Mesodermal cell (in vitro differentiated cells): Measurements from ENCODE around the gene CD9.

ENCODE experiments used
- H3K27ac ChIP-seq: 2 replicates; pipeline ENCODE4 v1.7.0; 2013; ENCODE audit warnings: mild to moderate bottlenecking, low read depth, low read length, moderate library complexity; ENCODE audit not compliant: severe bottlenecking
- H3K36me3 ChIP-seq: 2 replicates; pipeline ENCODE4 v1.7.1; 2013; ENCODE audit warnings: mild to moderate bottlenecking, low read length, moderate library complexity; ENCODE audit not compliant: control insufficient read depth, insufficient read depth
- H3K4me1 ChIP-seq: one replicate; pipeline ENCODE4 v1.7.1; 2013; ENCODE audit warnings: mild to moderate bottlenecking, low read length; ENCODE audit not compliant: insufficient read depth, control insufficient read depth, poor library complexity, severe bottlenecking
- H3K4me3 ChIP-seq: 2 replicates; pipeline ENCODE4 v1.7.0; 2013; ENCODE audit warnings: low read length, control low read depth, mild to moderate bottlenecking; ENCODE audit not compliant: insufficient read depth, poor library complexity, severe bottlenecking; ENCODE audit errors: extremely low read depth
- H3K9me3 ChIP-seq: 2 replicates; pipeline ENCODE4 v1.7.1; 2013; ENCODE audit warnings: mild to moderate bottlenecking, low read length, moderate library complexity; ENCODE audit not compliant: control insufficient read depth
- WGBS, 2 experiments: methylation state at CpG; one replicate each; pipeline ENCODE4 v1.1.5; 2013; ENCODE audit warnings: missing lambda C conversion rate in 2 of 2; ENCODE audit not compliant: insufficient coverage in 2 of 2; 5-methylcytosine and 5-hydroxymethylcytosine counted together

The CD9 gene

DNA sequence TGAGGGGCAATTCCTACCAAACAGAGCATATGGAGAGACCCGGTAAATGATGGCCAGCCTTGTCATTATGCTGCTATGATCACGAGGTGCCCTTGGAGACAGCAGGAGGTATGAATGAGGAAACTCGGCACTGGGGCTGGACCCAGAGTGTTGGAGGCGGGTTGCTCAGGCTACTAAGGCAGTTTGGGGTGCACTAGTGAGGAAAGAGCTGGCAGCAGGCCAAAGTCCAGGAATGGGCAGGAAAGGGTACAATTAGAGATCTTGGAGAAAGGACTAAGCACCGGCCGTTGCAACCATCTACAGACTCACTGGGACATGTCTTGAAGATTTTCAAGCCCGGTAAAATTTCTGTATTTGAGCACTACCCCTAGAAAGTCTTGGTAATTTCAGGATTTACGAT, 54.3 kb downstream of the CD9 start:
- no peaks in the 10 kb centered on the region for H3K4me1 ChIP-seq
- H3K4me3 ChIP-seq, result no peak overlapping the region
- WGBS, 2 experiments, result 92 to 94% methylated on average over 8 of the region's 8 CpGs
- H3K27ac ChIP-seq, result no peak overlapping the region
- H3K36me3 ChIP-seq, result no peaks in the 10 kb centered on the region
- no peaks in the 10 kb centered on the region for H3K9me3 ChIP-seq

DNA sequence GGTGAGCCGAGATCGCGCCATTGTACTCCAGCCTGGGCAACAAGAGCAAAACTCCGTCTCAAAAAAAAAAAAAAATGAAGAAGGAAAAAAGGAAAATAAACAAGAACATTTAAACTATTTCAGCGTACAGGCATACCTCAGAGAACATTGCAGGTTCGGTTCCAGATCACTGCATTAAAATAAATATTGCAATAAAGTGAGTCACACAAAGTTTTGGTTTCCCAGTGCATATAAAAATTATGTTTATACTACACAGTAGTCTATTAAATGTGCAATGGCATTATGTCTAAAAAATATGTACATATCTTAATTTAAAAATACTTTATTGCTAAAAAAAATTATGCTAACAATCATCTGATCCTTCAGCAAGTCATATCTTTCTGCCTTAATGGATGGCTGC, 56.8 kb downstream of the CD9 start:
- Histone ChIP-seq H3K4me1 (no peaks in the 10 kb centered on the region), H3K4me3 (no peak overlapping the region), H3K27ac (no peak overlapping the region), H3K9me3 (no peaks in the 10 kb centered on the region), H3K36me3 (no peaks in the 10 kb centered on the region)
- no CpG with 5 or more reads among the region's 6 CpGs for WGBS, 2 experiments

DNA sequence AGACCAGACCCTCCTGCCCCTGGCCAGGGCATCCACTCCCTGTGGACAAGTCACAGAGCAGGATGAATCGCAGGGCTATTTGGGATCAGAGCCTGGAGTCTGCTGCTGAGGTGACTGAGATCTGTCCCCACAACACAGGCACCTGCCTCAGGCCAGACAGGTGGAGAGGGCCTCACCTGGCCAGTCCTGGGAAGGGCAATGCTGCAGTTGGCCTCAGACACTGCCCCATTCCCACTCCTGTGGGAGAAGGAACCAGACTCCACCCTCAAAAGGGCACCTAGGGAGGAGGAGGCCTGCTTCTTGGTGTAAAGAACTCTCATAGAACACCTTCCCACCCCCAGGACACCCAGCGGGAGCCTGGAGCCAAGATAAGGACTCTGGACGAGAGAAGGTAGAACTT, 62.0 kb downstream of the CD9 start:
- Histone ChIP-seq H3K4me3 (no peak overlapping the region), H3K4me1 (peaks cover 6% of the 10 kb centered on the region), H3K36me3 (no peaks in the 10 kb centered on the region), H3K9me3 (no peaks in the 10 kb centered on the region), H3K27ac (no peak overlapping the region)
- WGBS, 2 experiments, result 86 to 89% methylated on average over 1 to 2 of the region's 3 CpGs

DNA sequence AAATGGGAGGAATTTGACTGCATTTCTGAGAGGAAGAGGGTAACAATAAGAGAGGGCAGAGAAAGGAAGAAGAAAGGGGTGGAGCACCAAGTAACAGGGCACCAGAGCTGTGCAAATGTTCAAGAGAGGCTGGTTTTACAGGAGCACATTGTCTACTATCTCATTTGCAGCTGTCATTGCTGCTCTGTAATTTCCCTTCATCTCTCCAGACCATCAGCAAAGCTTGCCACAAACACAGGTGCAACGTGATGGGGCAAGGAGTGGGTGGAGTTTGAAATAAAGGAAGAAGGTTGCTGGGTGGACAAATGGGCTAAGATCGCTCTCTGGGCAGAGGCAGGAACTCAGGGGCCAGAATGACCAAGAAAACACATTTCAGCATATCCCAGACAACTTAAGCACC, 62.4 kb downstream of the CD9 start:
- WGBS, 2 experiments, result no CpG with 5 or more reads among the region's 2 CpGs
- no peaks in the 10 kb centered on the region for H3K9me3 ChIP-seq
- no peak overlapping the region for H3K4me3 ChIP-seq
- no peak overlapping the region for H3K27ac ChIP-seq
- no peaks in the 10 kb centered on the region for H3K36me3 ChIP-seq
- H3K4me1 ChIP-seq, result peaks cover 6% of the 10 kb centered on the region

DNA sequence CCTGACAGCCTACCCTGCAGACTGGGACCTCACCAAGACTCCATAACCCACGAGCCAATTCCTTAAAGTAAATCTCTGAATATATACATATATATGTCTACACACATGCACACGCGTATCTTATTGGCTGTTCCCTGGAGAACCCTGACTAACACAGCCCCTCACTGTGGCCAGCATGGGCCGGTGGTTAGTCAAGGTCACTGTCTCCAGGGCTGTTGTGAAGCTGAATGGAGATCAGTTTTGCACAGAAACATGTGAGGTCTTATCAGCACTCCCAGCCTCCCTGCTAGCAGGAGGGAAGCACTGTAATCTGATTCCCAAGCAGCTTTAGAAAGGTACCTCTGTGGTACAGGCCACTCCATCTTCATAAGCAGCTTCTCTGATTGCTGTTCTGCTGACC, 63.7 kb downstream of the CD9 start:
- Histone ChIP-seq H3K36me3 (no peaks in the 10 kb centered on the region), H3K4me1 (peaks cover 6% of the 10 kb centered on the region)
- WGBS, 2 experiments, result 33 to 100% methylated on average over 1 to 2 of the region's 4 CpGs

DNA sequence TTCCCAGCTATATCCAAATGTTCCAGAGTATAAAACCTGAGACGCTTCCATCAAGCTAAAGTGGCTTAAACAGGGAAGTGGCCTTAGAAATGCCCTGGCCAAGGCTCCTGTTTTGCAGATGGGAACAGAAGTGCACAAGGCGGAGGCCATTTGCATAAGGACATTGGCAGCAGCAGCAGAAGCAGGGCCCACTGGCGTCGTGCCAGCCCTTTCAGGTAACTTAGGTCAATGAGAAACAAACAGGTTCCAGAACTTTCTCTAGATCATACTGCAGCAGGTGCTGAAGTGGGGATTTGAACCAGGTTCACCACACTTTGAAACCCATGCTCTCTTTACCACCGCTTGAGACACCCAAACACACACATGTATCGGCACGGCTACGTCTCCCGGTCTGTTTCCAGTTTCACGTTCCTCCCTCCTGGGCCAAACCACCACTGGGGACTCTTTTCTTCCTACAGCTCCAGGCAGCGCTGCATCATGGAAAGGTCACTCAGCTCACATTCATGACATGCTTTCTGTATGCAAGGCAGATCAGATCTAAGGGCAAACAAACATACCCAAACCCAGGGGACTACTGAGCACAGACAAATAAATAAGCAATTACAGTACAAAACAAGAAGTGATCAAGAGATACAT, 64.3 kb downstream of the CD9 start:
- H3K36me3 ChIP-seq, result no peaks in the 10 kb centered on the region
- WGBS, 2 experiments, result 87 to 89% methylated on average over 11 of the region's 11 CpGs
- no peaks in the 10 kb centered on the region for H3K9me3 ChIP-seq
- H3K4me1 ChIP-seq, result peaks cover 6% of the 10 kb centered on the region
- peak overlapping the region; percentile 36 for H3K27ac ChIP-seq
- H3K4me3 ChIP-seq, result no peak overlapping the region

More for the DNA sequence above, 63.7 kb downstream of the CD9 start:
- Histone ChIP-seq H3K4me3 (no peak overlapping the region), H3K9me3 (no peaks in the 10 kb centered on the region), H3K27ac (no peak overlapping the region)

DNA sequence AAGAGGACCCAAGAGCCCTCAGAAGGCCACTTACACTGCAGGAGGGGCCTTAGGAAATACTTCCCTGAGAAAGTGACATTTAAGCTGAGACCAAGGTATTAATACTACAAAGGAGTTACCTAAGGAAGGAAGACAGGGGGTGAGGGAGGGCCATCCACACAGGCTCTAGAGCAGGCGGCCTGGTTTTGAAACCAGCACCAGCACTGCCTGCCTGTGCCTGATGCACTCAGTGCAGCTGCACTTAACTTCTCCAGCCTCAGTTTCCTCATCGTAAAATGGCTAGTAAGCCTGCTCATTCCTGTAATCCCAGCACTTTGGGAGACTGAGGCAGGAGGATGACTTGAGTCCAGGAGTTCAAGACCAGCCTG, 64.8 kb downstream of the CD9 start:
- H3K9me3 ChIP-seq, result no peaks in the 10 kb centered on the region
- no peaks in the 10 kb centered on the region for H3K36me3 ChIP-seq
- WGBS, 2 experiments, result 96 to 100% methylated on average over 2 of the region's 2 CpGs
- H3K4me1 ChIP-seq, result peaks cover 6% of the 10 kb centered on the region
- no peak overlapping the region for H3K4me3 ChIP-seq
- H3K27ac ChIP-seq, result no peak overlapping the region

DNA sequence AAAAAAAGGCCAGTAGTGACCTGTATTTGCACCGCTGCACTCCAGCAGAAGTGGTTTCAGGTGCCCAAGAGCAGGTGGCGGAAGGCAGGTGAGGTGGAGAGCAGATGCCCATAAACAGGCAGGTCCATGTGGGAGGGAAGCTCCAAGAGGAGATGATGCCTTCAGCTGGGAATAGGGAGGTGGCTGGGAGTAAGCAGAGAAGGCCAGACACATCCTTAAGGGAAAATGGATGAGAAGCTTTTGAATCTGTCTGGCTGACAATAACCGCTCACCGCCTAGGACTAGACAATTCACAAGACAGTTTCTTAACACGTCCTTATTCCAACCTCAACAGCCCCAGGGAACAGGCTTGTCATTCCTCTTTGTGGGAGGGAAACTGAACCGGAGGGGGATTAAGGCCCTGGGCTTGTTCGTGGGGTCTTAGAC, 66.4 kb downstream of the CD9 start:
- Histone ChIP-seq H3K4me3 (no peak overlapping the region), H3K36me3 (no peaks in the 10 kb centered on the region), H3K27ac (no peak overlapping the region), H3K9me3 (no peaks in the 10 kb centered on the region), H3K4me1 (peaks cover 6% of the 10 kb centered on the region)
- WGBS, 2 experiments, result 88 to 91% methylated on average over 4 to 5 of the region's 7 CpGs

DNA sequence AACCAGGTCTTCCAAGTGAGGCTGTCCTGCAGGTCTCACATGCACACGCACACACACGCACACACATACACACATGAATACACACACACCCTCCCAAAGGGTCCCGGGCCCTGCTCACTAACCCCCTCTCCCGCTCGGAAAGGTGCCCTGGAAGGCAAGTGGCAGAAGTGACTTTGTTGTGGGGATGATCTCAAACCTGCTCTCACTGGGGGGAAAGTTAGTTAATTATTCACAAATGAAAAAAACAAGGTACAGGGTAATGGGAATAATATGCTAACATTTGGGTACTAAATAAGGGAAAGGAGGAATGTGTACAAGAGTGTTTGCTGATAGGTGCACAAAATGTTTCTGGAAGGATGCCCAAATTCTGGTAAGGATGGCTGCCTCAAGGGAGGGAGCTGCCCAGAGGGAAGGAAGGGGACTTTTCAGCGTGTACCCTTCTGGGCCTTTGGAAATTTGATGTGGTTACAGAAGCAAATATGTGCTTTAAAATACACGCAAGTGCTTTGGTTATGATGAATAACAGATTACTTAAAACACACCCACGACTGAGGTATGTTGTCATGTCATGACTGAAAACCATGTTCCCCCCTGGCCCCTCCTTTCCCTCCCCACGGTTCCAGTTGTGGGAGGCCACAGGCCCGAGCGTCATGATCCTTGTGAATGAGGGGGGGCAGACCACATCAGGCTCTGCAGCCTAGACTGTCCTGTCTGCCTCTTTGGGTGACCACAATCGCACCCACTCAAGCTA, 66.9 kb downstream of the CD9 start:
- Histone ChIP-seq H3K4me3 (no peak overlapping the region), H3K4me1 (peaks cover 6% of the 10 kb centered on the region), H3K9me3 (no peaks in the 10 kb centered on the region), H3K36me3 (no peaks in the 10 kb centered on the region), H3K27ac (no peak overlapping the region)
- 90 to 95% methylated on average over 4 to 8 of the region's 12 CpGs for WGBS, 2 experiments

DNA sequence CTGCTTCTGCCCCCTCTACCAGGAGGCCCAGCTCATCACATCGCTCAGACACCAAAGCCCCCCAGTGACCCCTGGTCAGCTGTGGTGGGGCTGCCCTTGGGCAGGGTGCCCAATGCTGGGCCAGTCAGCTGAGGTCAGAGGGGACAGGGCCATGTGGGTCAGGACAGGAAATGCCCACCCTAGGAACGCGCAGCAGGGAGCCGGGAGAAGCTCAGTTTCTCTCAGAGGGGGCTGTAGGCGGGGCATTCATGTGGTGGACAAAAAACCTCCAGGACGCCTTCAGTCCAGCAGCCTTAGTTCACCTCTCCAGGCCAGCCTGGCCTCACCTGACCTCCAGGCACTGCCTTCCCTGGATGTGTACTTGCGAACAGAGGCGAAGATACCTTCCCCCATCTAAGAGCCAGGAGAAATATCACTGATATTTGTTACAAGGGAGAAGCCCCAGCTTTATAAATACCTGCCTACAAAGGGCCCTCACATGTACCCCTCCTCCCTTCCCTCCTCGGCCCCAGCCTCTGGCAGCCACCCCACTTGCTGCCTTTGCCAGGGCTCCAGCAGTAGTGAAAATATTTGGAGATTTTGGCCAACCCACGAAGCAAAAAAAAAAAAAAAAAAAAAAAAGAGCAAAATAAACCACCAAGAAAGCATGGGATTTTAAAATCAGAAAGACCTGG, 68.4 kb downstream of the CD9 start:
- no peaks in the 10 kb centered on the region for H3K9me3 ChIP-seq
- peaks cover 11% of the 10 kb centered on the region for H3K4me1 ChIP-seq
- no peak overlapping the region for H3K4me3 ChIP-seq
- H3K27ac ChIP-seq, result no peak overlapping the region
- H3K36me3 ChIP-seq, result no peaks in the 10 kb centered on the region
- 54 to 81% methylated on average over 5 to 7 of the region's 10 CpGs for WGBS, 2 experiments

DNA sequence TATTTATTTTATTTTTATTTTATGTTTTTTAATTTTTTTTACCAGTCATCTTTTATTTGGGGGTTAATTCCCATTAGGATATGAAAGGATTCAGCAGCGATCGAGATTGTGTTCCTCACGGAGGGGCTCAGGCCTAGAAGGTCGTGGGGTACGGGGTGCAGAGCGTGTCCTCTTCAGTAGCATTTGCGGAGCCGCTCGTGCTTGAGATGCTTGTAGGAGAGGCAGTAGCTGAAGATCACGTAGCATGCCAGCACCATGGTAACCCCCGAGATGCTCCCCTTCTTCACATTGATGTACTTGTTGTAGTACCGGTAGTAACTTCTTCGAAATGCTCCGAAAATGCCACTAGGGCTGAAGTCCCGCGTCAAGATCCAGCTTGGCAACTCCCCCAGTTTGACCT, 69.8 kb downstream of the CD9 start:
- 96 to 97% methylated on average over 14 to 16 of the region's 16 CpGs for WGBS, 2 experiments
- H3K4me1 ChIP-seq, result peaks cover 11% of the 10 kb centered on the region
- H3K27ac ChIP-seq, result no peak overlapping the region
- no peaks in the 10 kb centered on the region for H3K36me3 ChIP-seq
- H3K4me3 ChIP-seq, result no peak overlapping the region
- no peaks in the 10 kb centered on the region for H3K9me3 ChIP-seq
